GM12865 (cell line): ENCODE results near the gene IL4R.
"Not testable (repeated sequence)": the region's sequence is repeated elsewhere in the genome, so short reads cannot be mapped to it uniquely, and the experiment has no call there.

Experiments
- DNase-seq: peaks from one replicate; pipeline ENCODE4 v3.0.0; 2010; ENCODE audit warnings: low read depth
- H3K4me3 ChIP-seq: 2 replicates; pipeline ENCODE4 v1.5.1; 2011; ENCODE audit warnings: mild to moderate bottlenecking, low read depth, low read length, control low read depth
- CTCF ChIP-seq: IDR thresholded peaks from 2 replicates; pipeline ENCODE4 v1.5.1; 2011; ENCODE audit warnings: low read length, control low read depth, low read depth, inconsistent platforms; ENCODE audit not compliant: insufficient read depth; ENCODE audit errors: missing control alignments

IL4R gene

GRCh38 chr16:27326738-27327585 is 13.2 kb downstream of the IL4R start:
- no peak for TF ChIP-seq CTCF
- peak; percentile 78 for DNase-seq

GRCh38 chr16:27327586-27327915 is 13.8 kb downstream of the IL4R start:
- H3K4me3 ChIP-seq = no peak overlapping the region
- DNase-seq = no peak
- no peak for TF ChIP-seq CTCF

More at GRCh38 chr16:27326738-27327585, 13.2 kb downstream of the IL4R start:
- no peak overlapping the region for H3K4me3 ChIP-seq

GRCh38 chr16:27328937-27329336 is 15.2 kb downstream of the IL4R start:
- no peak for DNase-seq
- no peak overlapping the region for H3K4me3 ChIP-seq
- no peak for TF ChIP-seq CTCF

GRCh38 chr16:27329376-27330079 is 15.8 kb downstream of the IL4R start:
- not testable (repeated sequence) for DNase-seq, H3K4me3 ChIP-seq

- no peak overlapping the region for H3K4me3 ChIP-seq
- no peak for DNase-seq
- no peak for TF ChIP-seq CTCF
These were observed 16.8 kb downstream of the IL4R start for GRCh38 chr16:27330542-27330941.

GRCh38 chr16:27332105-27332504 is 18.3 kb downstream of the IL4R start:
- no peak for TF ChIP-seq CTCF
- no peak for DNase-seq
- no peak overlapping the region for H3K4me3 ChIP-seq

- H3K4me3 ChIP-seq = no peak overlapping the region
- no peak for TF ChIP-seq CTCF
- no peak for DNase-seq
These were observed 19.3 kb downstream of the IL4R start for GRCh38 chr16:27333104-27333503.
